Measurements from ENCODE around the gene LSAMP. TPM values are rescaled to one million over a fixed set of nuclear protein-coding genes. Genes with fewer than 3 reads are reported as not detected.

Gene LSAMP
- total and polyA plus RNA-seq, 2 experiments from 2014 or later = 4.6 to 6.0 TPM

DNA sequence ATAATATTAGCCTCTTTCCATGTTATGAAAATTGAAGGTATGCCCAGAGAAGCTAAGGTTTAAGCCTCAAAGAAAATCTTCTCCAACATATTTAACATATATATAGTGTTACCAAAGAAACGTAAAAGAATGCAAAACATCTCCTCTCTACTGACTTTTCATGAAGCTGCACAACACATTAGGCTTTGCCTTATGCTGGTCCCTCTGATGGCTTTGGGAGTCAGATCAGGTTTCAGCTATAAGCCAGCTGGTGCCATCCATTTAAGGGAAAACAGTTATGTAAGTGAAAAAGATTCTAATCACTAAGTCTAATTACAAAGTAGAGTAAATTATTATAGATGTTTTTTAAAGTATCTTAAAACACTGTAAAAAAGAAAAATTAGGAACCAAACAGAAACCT is 410.5 kb downstream of the LSAMP start:
- TF ChIP-seq, protein P1, sequence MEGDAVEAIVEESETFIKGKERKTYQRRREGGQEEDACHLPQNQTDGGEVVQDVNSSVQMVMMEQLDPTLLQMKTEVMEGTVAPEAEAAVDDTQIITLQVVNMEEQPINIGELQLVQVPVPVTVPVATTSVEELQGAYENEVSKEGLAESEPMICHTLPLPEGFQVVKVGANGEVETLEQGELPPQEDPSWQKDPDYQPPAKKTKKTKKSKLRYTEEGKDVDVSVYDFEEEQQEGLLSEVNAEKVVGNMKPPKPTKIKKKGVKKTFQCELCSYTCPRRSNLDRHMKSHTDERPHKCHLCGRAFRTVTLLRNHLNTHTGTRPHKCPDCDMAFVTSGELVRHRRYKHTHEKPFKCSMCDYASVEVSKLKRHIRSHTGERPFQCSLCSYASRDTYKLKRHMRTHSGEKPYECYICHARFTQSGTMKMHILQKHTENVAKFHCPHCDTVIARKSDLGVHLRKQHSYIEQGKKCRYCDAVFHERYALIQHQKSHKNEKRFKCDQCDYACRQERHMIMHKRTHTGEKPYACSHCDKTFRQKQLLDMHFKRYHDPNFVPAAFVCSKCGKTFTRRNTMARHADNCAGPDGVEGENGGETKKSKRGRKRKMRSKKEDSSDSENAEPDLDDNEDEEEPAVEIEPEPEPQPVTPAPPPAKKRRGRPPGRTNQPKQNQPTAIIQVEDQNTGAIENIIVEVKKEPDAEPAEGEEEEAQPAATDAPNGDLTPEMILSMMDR (IDR thresholded peaks at IDR 0.05; ENCODE audit: low read depth, low read length) = no peak
- no peak for DNase-seq (ENCODE audit: low read depth in 1 of 2, low spot score in 1 of 2)
- no peaks in the 10 kb centered on the region for H3K27me3 ChIP-seq

DNA sequence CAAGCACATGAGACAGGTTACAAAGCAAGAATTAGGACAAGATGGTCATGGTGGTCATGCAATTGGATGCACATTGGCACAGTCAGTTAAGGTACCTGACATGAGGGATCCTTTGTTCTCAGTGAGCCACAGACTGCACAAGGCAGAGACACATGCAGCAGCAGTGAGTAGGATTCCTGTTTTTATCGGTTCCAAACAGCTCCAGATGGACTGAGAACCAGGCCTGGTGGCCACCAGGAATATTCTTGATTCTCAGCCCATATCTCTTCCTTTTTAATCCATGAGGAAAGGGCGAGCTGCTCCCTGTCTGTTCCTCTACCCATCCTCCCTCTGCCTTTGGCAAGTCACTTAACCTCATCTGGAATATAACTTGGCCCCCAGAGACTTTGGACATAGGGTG is 411.2 kb downstream of the LSAMP start:
- DNase-seq (ENCODE audit: low read depth in 1 of 2, low spot score in 1 of 2) = no peak
- H3K36me3 ChIP-seq = no peaks in the 10 kb centered on the region
- TF ChIP-seq, protein P1 (IDR thresholded peaks at IDR 0.05; ENCODE audit: low read depth, low read length) = no peak
- H3K9me3 ChIP-seq (ENCODE audit: low read depth) = no peaks in the 10 kb centered on the region
- H3K27ac ChIP-seq = no peak overlapping the region
- peaks cover 5% of the 10 kb centered on the region for H3K4me1 ChIP-seq (ENCODE audit: low read depth)
- no peaks in the 10 kb centered on the region for H3K27me3 ChIP-seq
- H3K4me3 ChIP-seq = no peak overlapping the region

More for the DNA sequence above, 410.5 kb downstream of the LSAMP start:
- Histone ChIP-seq H3K4me1 (ENCODE audit: low read depth) (peaks cover 5% of the 10 kb centered on the region), H3K9me3 (ENCODE audit: low read depth) (no peaks in the 10 kb centered on the region), H3K36me3 (no peaks in the 10 kb centered on the region), H3K4me3 (no peak overlapping the region), H3K27ac (no peak overlapping the region)

DNA sequence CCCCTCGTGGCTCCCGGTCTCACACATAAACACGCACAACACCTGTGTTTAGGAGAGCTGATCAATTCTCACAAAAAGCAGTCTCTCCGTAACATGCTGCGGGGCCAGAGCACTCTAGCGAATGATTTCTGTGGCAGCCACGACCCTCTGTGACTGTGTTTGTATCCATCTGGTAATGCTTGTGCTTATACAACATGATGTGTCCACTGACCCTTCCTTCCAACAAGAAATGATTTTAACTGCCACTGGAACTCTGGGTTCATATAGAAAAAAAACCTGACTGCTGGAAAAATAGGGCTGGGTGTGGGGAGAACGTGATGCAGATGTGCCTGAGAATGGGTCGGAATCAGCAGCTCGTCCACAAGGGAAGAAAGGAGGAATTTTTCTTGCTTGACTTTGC is 411.8 kb downstream of the LSAMP start:
- no peak overlapping the region for H3K27ac ChIP-seq
- H3K4me1 ChIP-seq (ENCODE audit: low read depth) = peaks cover 1% of the 10 kb centered on the region

DNA sequence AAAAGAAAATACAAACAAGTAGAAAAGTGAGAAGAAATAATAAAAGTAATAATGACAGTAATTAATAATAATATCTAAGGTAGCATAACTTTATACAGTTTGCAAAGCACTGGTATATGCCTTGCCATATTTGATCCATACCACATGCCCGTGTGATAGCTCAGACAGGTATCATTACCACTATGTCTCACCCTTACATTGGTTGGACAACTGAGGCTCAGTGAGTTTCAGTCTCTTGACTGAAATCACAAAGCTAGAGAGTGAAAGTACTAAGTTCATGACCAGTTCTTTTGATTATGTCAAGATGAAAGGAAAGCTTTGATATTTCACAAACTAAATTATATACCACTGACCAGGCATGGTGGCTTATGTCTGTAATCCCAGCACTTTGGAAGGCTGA is 413.1 kb downstream of the LSAMP start:
- peaks cover 8% of the 10 kb centered on the region for H3K27me3 ChIP-seq
- TF ChIP-seq, protein P1 (IDR thresholded peaks at IDR 0.05; ENCODE audit: low read depth, low read length) = no peak
- no peaks in the 10 kb centered on the region for H3K9me3 ChIP-seq (ENCODE audit: low read depth)
- no peaks in the 10 kb centered on the region for H3K36me3 ChIP-seq
- H3K4me3 ChIP-seq = no peak overlapping the region
- DNase-seq (ENCODE audit: low read depth in 1 of 2, low spot score in 1 of 2) = no peak
- no peaks in the 10 kb centered on the region for H3K4me1 ChIP-seq (ENCODE audit: low read depth)
- no peak overlapping the region for H3K27ac ChIP-seq

More for the DNA sequence above, 411.8 kb downstream of the LSAMP start:
- H3K9me3 ChIP-seq (ENCODE audit: low read depth) = no peaks in the 10 kb centered on the region
- TF ChIP-seq, protein P1 (IDR thresholded peaks at IDR 0.05; ENCODE audit: low read depth, low read length) = no peak
- no peak for DNase-seq (ENCODE audit: low read depth in 1 of 2, low spot score in 1 of 2)
- H3K27me3 ChIP-seq = no peaks in the 10 kb centered on the region
- no peak overlapping the region for H3K4me3 ChIP-seq
- H3K36me3 ChIP-seq = no peaks in the 10 kb centered on the region

DNA sequence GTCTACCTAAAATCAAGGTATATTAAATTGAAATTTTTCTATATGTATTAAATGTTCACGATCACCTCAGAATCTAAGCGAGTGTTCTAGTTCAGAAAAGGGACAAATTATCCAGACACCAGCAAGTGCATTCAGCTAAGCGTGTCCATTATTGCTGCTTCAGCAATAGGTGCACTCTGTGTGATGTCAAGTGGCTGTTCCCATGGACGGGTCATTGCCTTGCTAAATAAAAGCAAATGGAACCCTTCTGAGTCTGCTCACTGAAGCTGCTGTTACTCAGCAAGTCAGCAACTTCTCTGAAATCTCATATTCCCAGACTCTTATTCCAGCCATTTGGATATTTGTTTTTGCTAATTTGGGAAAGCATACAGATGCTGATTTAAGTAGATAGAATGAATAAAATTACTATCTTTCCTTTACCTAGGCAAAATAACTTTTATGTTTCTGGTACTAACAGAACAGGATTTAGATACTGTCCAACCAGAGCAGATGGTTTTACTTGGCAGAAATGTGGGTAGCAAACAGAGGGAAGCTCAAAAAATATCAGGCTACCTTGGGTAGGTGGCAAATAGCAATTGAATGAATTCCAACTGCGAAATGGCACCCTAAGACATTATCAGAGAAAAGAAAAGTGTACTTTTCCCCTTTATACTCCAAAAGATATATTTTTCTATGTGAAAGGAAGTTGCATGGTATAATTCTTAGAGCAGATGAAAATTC is 415.0 kb downstream of the LSAMP start:
- H3K4me3 ChIP-seq = no peak overlapping the region
- H3K36me3 ChIP-seq = no peaks in the 10 kb centered on the region
- no peaks in the 10 kb centered on the region for H3K9me3 ChIP-seq (ENCODE audit: low read depth)
- no peak for DNase-seq (ENCODE audit: low read depth in 1 of 2, low spot score in 1 of 2)
- peaks cover 16% of the 10 kb centered on the region for H3K27me3 ChIP-seq
- TF ChIP-seq, protein P1 (IDR thresholded peaks at IDR 0.05; ENCODE audit: low read depth, low read length) = no peak
- no peak overlapping the region for H3K27ac ChIP-seq
- no peaks in the 10 kb centered on the region for H3K4me1 ChIP-seq (ENCODE audit: low read depth)
